Measurements from ENCODE around the gene CASP7.

- TF ChIP-seq TAF1 (IDR thresholded peaks at IDR 0.05; ENCODE audit: low read depth) (no peak), CTCF (IDR thresholded peaks at IDR 0.05; ENCODE audit: poor library complexity, severe bottlenecking) (no peak), EP300 (conservative IDR thresholded peaks at IDR 0.05; ENCODE audit: poor library complexity, severe bottlenecking) (no peak), POLR2AphosphoS5 (IDR thresholded peaks at IDR 0.05) (no peak), SMC3 (conservative IDR thresholded peaks at IDR 0.05; ENCODE audit: poor library complexity) (no peak)
Observed at GRCh38 chr10:113754768-113755167, 75.1 kb downstream of the CASP7 start.
